T-helper 1 cell treated with Interleukin-12 subunit alpha and Interleukin-12 subunit beta and Interleukin-4 antibody, amounts not matched to agents 30 μg/mL and 1 μg/mL, for 36 hours (primary cell): ENCODE data around the gene COL6A3.

ENCODE experiments used
- H3K27ac Mint-ChIP-seq: one replicate; pipeline ENCODE4 v1.8.0; 2021; ENCODE audit warnings: mild to moderate bottlenecking, mixed read lengths
- H3K27me3 Mint-ChIP-seq: one replicate; pipeline ENCODE4 v1.8.0; 2021; ENCODE audit warnings: low read depth, mixed read lengths
- H3K36me3 Mint-ChIP-seq: one replicate; pipeline ENCODE4 v1.8.0; 2021; ENCODE audit warnings: low read depth, mixed read lengths
- H3K4me1 Mint-ChIP-seq: one replicate; pipeline ENCODE4 v1.8.0; 2021; ENCODE audit warnings: low read depth, mixed read lengths
- H3K4me3 Mint-ChIP-seq: one replicate; pipeline ENCODE4 v1.8.0; 2021; ENCODE audit warnings: mild to moderate bottlenecking, moderate library complexity, mixed read lengths
- H3K9me3 Mint-ChIP-seq: one replicate; pipeline ENCODE4 v1.8.0; 2021; ENCODE audit warnings: mixed read lengths

COL6A3 gene

GRCh38 chr2:237345891-237346640, 67.9 kb downstream of the COL6A3 start:
- no peaks in the 10 kb centered on the region for H3K27me3 Mint-ChIP-seq
- H3K4me3 Mint-ChIP-seq = no peak overlapping the region
- no peak overlapping the region for H3K27ac Mint-ChIP-seq
- no peaks in the 10 kb centered on the region for H3K9me3 Mint-ChIP-seq
- H3K36me3 Mint-ChIP-seq = no peaks in the 10 kb centered on the region
- no peaks in the 10 kb centered on the region for H3K4me1 Mint-ChIP-seq

GRCh38 chr2:237345411-237345810, 68.6 kb downstream of the COL6A3 start:
- no peak overlapping the region for H3K4me3 Mint-ChIP-seq
- H3K27me3 Mint-ChIP-seq = no peaks in the 10 kb centered on the region
- no peaks in the 10 kb centered on the region for H3K4me1 Mint-ChIP-seq
- no peak overlapping the region for H3K27ac Mint-ChIP-seq
- H3K9me3 Mint-ChIP-seq = no peaks in the 10 kb centered on the region
- no peaks in the 10 kb centered on the region for H3K36me3 Mint-ChIP-seq

- H3K4me1 Mint-ChIP-seq = no peaks in the 10 kb centered on the region
- H3K27me3 Mint-ChIP-seq = no peaks in the 10 kb centered on the region
- H3K36me3 Mint-ChIP-seq = no peaks in the 10 kb centered on the region
- no peak overlapping the region for H3K4me3 Mint-ChIP-seq
- no peaks in the 10 kb centered on the region for H3K9me3 Mint-ChIP-seq
- no peak overlapping the region for H3K27ac Mint-ChIP-seq
Measured at GRCh38 chr2:237344942-237345341, 69.0 kb downstream of the COL6A3 start.

GRCh38 chr2:237343993-237344392, 70.0 kb downstream of the COL6A3 start:
- Mint-ChIP-seq H3K4me1 (no peaks in the 10 kb centered on the region), H3K36me3 (no peaks in the 10 kb centered on the region), H3K27me3 (no peaks in the 10 kb centered on the region), H3K27ac (no peak overlapping the region), H3K9me3 (no peaks in the 10 kb centered on the region), H3K4me3 (no peak overlapping the region)

- Mint-ChIP-seq H3K9me3 (no peaks in the 10 kb centered on the region), H3K27me3 (no peaks in the 10 kb centered on the region), H3K4me3 (no peak overlapping the region), H3K27ac (no peak overlapping the region), H3K36me3 (no peaks in the 10 kb centered on the region), H3K4me1 (no peaks in the 10 kb centered on the region)
Measured at GRCh38 chr2:237341872-237342271, 72.1 kb downstream of the COL6A3 start.

- H3K4me1 Mint-ChIP-seq = no peaks in the 10 kb centered on the region
- H3K27ac Mint-ChIP-seq = no peak overlapping the region
- no peaks in the 10 kb centered on the region for H3K36me3 Mint-ChIP-seq
- no peak overlapping the region for H3K4me3 Mint-ChIP-seq
- no peaks in the 10 kb centered on the region for H3K27me3 Mint-ChIP-seq
- no peaks in the 10 kb centered on the region for H3K9me3 Mint-ChIP-seq
Measured at GRCh38 chr2:237337586-237337985, 76.4 kb downstream of the COL6A3 start.

- no peak overlapping the region for H3K27ac Mint-ChIP-seq
- no peak overlapping the region for H3K4me3 Mint-ChIP-seq
- H3K36me3 Mint-ChIP-seq = no peaks in the 10 kb centered on the region
- H3K27me3 Mint-ChIP-seq = no peaks in the 10 kb centered on the region
- H3K9me3 Mint-ChIP-seq = no peaks in the 10 kb centered on the region
- H3K4me1 Mint-ChIP-seq = no peaks in the 10 kb centered on the region
Measured at GRCh38 chr2:237336131-237336530, 77.8 kb downstream of the COL6A3 start.

GRCh38 chr2:237333748-237334147, 80.2 kb downstream of the COL6A3 start:
- no peak overlapping the region for H3K4me3 Mint-ChIP-seq
- H3K27ac Mint-ChIP-seq = no peak overlapping the region
- H3K27me3 Mint-ChIP-seq = no peaks in the 10 kb centered on the region
- no peaks in the 10 kb centered on the region for H3K4me1 Mint-ChIP-seq
- H3K36me3 Mint-ChIP-seq = no peaks in the 10 kb centered on the region
- H3K9me3 Mint-ChIP-seq = no peaks in the 10 kb centered on the region

GRCh38 chr2:237330541-237330940, 83.4 kb downstream of the COL6A3 start:
- H3K9me3 Mint-ChIP-seq = no peaks in the 10 kb centered on the region
- no peak overlapping the region for H3K4me3 Mint-ChIP-seq
- H3K27ac Mint-ChIP-seq = no peak overlapping the region
- H3K27me3 Mint-ChIP-seq = no peaks in the 10 kb centered on the region
- no peaks in the 10 kb centered on the region for H3K36me3 Mint-ChIP-seq
- H3K4me1 Mint-ChIP-seq = no peaks in the 10 kb centered on the region

GRCh38 chr2:237327175-237327950, 86.6 kb downstream of the COL6A3 start:
- H3K4me3 Mint-ChIP-seq = no peak overlapping the region
- no peaks in the 10 kb centered on the region for H3K9me3 Mint-ChIP-seq
- no peaks in the 10 kb centered on the region for H3K27me3 Mint-ChIP-seq
- no peaks in the 10 kb centered on the region for H3K4me1 Mint-ChIP-seq
- no peak overlapping the region for H3K27ac Mint-ChIP-seq
- H3K36me3 Mint-ChIP-seq = no peaks in the 10 kb centered on the region

GRCh38 chr2:237326266-237327171, 87.4 kb downstream of the COL6A3 start:
- Mint-ChIP-seq H3K27ac (no peak overlapping the region), H3K27me3 (no peaks in the 10 kb centered on the region), H3K4me1 (no peaks in the 10 kb centered on the region), H3K9me3 (no peaks in the 10 kb centered on the region), H3K4me3 (no peak overlapping the region), H3K36me3 (no peaks in the 10 kb centered on the region)

GRCh38 chr2:237324837-237325236, 89.1 kb downstream of the COL6A3 start:
- Mint-ChIP-seq H3K4me3 (no peak overlapping the region), H3K36me3 (no peaks in the 10 kb centered on the region), H3K9me3 (no peaks in the 10 kb centered on the region), H3K4me1 (no peaks in the 10 kb centered on the region), H3K27me3 (no peaks in the 10 kb centered on the region), H3K27ac (no peak overlapping the region)

GRCh38 chr2:237324405-237324831, 89.5 kb downstream of the COL6A3 start:
- Mint-ChIP-seq H3K4me3 (no peak overlapping the region), H3K27ac (no peak overlapping the region), H3K27me3 (no peaks in the 10 kb centered on the region), H3K4me1 (no peaks in the 10 kb centered on the region), H3K36me3 (no peaks in the 10 kb centered on the region), H3K9me3 (no peaks in the 10 kb centered on the region)

- no peak overlapping the region for H3K27ac Mint-ChIP-seq
- H3K27me3 Mint-ChIP-seq = no peaks in the 10 kb centered on the region
- no peaks in the 10 kb centered on the region for H3K4me1 Mint-ChIP-seq
- no peak overlapping the region for H3K4me3 Mint-ChIP-seq
- H3K36me3 Mint-ChIP-seq = no peaks in the 10 kb centered on the region
- H3K9me3 Mint-ChIP-seq = no peaks in the 10 kb centered on the region
Measured at GRCh38 chr2:237323656-237324055, 90.3 kb downstream of the COL6A3 start.
